ENCODE results near the gene ZDHHC18. TPM values are rescaled to one million over a fixed set of nuclear protein-coding genes. Genes with fewer than 3 reads are reported as not detected.

The ZDHHC18 gene
- total RNA-seq, 4 donors from 2014 or later: 10.5 to 36.9 (median 17.1) TPM

DNA sequence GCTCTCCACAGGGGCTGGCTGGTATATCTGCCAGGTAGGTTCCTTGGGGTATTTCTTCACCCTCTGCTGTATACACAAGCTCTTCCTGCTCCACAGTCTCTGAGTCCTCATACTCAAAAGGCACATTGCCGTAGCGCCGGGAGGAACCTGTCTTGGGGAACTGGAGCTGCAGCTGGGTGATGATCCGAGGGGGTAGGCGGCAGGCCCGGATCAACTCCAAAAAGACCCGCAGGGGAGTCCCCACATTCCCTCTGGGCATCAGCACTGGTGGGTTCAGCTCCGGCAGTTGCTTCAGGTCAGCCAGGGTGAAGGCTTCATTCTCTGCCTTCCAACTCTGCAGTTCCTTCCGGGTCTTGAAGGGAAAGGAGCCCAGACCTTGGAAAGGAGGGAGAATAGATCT lies 70.9 kb downstream of the ZDHHC18 start:
- 81 to 83% methylated on average over 1 to 4 of the region's 9 CpGs for WGBS, 2 donors (ENCODE audit: low coverage in 1 of 2)
- TF ChIP-seq CTCF (IDR thresholded peaks at IDR 0.05) (no peak), EP300 (IDR thresholded peaks at IDR 0.05) (no peak), POLR2A (IDR thresholded peaks at IDR 0.05) (no peak), POLR2AphosphoS5 (IDR thresholded peaks at IDR 0.05) (no peak)
- H3K27me3 ChIP-seq: no peaks in the 10 kb centered on the region
- H3K27ac ChIP-seq: no peak overlapping the region
- no peaks in the 10 kb centered on the region for H3K9me3 ChIP-seq
- H3K36me3 ChIP-seq: peaks cover 0 to 66% of the 10 kb centered on the region in 2 donors
- no peak for ATAC-seq
- H3K4me1 ChIP-seq: peaks cover 6 to 34% (median 10%) of the 10 kb centered on the region in 3 donors
- no peak overlapping the region for H3K4me3 ChIP-seq

- Histone ChIP-seq H3K4me3 (peak within 1 kb of the TSS; percentile 83 to 86), H3K27me3 (no peaks in the 10 kb centered on the region), H3K36me3 (peaks cover 0 to 37% of the 10 kb centered on the region in 2 donors), H3K4me1 (peaks cover 6 to 28% (median 10%) of the 10 kb centered on the region in 3 donors), H3K9me3 (no peaks in the 10 kb centered on the region), H3K27ac (peak within 1 kb of the TSS; percentile 79 to 86 (median 84))
- peak; percentile 91 for ATAC-seq
- TF ChIP-seq POLR2A (IDR thresholded peaks at IDR 0.05) (peak; percentile 35 to 39), POLR2AphosphoS5 (IDR thresholded peaks at IDR 0.05) (peak; percentile 60), EP300 (IDR thresholded peaks at IDR 0.05) (no peak)
- WGBS, 2 donors (ENCODE audit: low coverage in 1 of 2): 1 to 2% methylated on average over 7 to 16 of the region's 50 CpGs
Observed at GRCh38 chr1:26900001-26900814, 73.7 kb downstream of the ZDHHC18 start, which contains the start of gene GPATCH3. Gene GPATCH3 (minus strand): TSS chr1:26900467. CDS start chr1:26900442, 25 bp downstream.

DNA sequence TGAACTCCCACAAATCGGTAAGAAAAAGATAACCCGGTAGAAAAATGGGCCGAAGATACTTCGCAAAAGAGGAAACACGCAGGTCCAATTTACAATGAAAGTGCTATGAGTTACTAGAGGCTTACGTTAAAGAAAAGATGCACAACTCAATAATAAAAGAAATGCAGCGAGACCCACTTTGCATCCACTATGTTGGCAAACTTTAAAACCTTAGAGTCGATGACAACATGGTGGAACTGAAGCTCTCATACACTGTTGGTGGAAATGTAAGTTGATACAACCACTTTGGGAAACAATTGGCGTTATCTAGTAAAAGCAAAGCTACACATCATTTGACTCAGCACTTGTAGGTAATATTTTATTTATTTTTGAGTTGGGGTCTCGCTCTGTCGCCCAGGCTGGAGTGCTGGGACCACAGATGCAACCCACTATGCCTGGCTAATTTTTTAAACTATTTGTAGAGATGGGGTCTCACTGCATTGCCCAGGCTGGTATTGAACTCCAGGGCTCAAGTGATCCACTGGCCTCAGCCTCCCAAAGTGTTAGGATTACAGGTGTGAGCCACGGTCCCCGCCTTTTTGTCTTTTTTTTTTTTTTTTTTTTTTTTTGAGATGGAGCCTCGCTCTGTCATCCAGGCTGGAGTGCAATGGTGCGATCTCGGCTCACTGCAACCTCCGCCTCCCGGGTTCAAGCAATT lies 74.5 kb downstream of the ZDHHC18 start:
- no peak for ATAC-seq
- Histone ChIP-seq H3K27me3 (no peaks in the 10 kb centered on the region), H3K36me3 (peaks cover 0 to 30% of the 10 kb centered on the region in 2 donors), H3K4me1 (peaks cover 6 to 28% (median 10%) of the 10 kb centered on the region in 3 donors), H3K9me3 (no peaks in the 10 kb centered on the region), H3K4me3 (peak overlapping the region; percentile 83 to 86), H3K27ac (peak overlapping the region; percentile 79 to 86 (median 84))
- 27 to 42% methylated on average over 9 to 10 of the region's 18 CpGs for WGBS, 2 donors (ENCODE audit: low coverage in 1 of 2)
- TF ChIP-seq EP300 (IDR thresholded peaks at IDR 0.05) (no peak), POLR2A (IDR thresholded peaks at IDR 0.05) (no peak), POLR2AphosphoS5 (IDR thresholded peaks at IDR 0.05) (no peak), CTCF (IDR thresholded peaks at IDR 0.05) (no peak)

Small RNAs within 50 kb of the gene (small RNA-seq; reads per million reads assigned to genes)
- gene RN7SL165P: 0 reads per million in 4 donors

Other genes with a start within 250 kb of the ZDHHC18 start
- 10 to 100 TPM; 28.2 to 64.2 (median 42.6) TPM for gene ARID1A, start 130.7 kb upstream of the ZDHHC18 start, total RNA-seq
- 10 to 100 TPM; 13.7 to 30.0 (median 15.5) TPM for gene PIGV, start 38.7 kb upstream of the ZDHHC18 start, total RNA-seq
- 10 to 100 TPM in 2 of 4 donors, 1 to 10 TPM in 1, under 1 TPM in 1; 0.81 to 51.6 (median 6.9) TPM for gene SFN, start 36.5 kb downstream of the ZDHHC18 start, total RNA-seq
- gene GPN2, start 63.6 kb downstream of the ZDHHC18 start, total RNA-seq: 10 to 100 TPM; 10.4 to 17.3 (median 12.8) TPM
- 10 to 100 TPM in 3 of 4 donors, 1 to 10 TPM in 1; 5.1 to 21.6 (median 14.4) TPM for gene GPATCH3, start 73.8 kb downstream of the ZDHHC18 start, total RNA-seq
- not detected for gene NR0B2, start 87.3 kb downstream of the ZDHHC18 start, total RNA-seq
- gene NUDC, start 95.1 kb downstream of the ZDHHC18 start, total RNA-seq: 10 to 100 TPM; 64.8 to 94.5 (median 68.1) TPM
- 1 to 10 TPM in 1 of 4 donors, not detected in 3; 2.3 TPM for gene KDF1, start 133.8 kb downstream of the ZDHHC18 start, total RNA-seq
- 10 to 100 TPM; 15.9 to 48.4 (median 38.8) TPM for gene TRNP1, start 167.0 kb downstream of the ZDHHC18 start, total RNA-seq
- 100 to 1,000 TPM in 3 of 4 donors, 10 to 100 TPM in 1; 89.9 to 284 (median 166) TPM for gene TENT5B, start 186.2 kb downstream of the ZDHHC18 start, total RNA-seq